ENCODE data around the gene BRMS1.

- TF ChIP-seq TAF1 (IDR thresholded peaks at IDR 0.05; ENCODE audit: low read depth), result no peak
- no peak for TF ChIP-seq FOXM1 (IDR thresholded peaks at IDR 0.05; ENCODE audit: borderline replicate concordance, low read depth)
- no peak for TF ChIP-seq YY1 (IDR thresholded peaks at IDR 0.05; ENCODE audit: low read depth)
- TF ChIP-seq EGR1 (IDR thresholded peaks at IDR 0.05), result no peak
- TF ChIP-seq USF1 (IDR thresholded peaks at IDR 0.05), result no peak
- TF ChIP-seq, protein P1, sequence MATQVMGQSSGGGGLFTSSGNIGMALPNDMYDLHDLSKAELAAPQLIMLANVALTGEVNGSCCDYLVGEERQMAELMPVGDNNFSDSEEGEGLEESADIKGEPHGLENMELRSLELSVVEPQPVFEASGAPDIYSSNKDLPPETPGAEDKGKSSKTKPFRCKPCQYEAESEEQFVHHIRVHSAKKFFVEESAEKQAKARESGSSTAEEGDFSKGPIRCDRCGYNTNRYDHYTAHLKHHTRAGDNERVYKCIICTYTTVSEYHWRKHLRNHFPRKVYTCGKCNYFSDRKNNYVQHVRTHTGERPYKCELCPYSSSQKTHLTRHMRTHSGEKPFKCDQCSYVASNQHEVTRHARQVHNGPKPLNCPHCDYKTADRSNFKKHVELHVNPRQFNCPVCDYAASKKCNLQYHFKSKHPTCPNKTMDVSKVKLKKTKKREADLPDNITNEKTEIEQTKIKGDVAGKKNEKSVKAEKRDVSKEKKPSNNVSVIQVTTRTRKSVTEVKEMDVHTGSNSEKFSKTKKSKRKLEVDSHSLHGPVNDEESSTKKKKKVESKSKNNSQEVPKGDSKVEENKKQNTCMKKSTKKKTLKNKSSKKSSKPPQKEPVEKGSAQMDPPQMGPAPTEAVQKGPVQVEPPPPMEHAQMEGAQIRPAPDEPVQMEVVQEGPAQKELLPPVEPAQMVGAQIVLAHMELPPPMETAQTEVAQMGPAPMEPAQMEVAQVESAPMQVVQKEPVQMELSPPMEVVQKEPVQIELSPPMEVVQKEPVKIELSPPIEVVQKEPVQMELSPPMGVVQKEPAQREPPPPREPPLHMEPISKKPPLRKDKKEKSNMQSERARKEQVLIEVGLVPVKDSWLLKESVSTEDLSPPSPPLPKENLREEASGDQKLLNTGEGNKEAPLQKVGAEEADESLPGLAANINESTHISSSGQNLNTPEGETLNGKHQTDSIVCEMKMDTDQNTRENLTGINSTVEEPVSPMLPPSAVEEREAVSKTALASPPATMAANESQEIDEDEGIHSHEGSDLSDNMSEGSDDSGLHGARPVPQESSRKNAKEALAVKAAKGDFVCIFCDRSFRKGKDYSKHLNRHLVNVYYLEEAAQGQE (IDR thresholded peaks at IDR 0.05; ENCODE audit: low read depth), result no peak
- TF ChIP-seq TCF12 (IDR thresholded peaks at IDR 0.05; ENCODE audit: low read depth), result no peak
- TF ChIP-seq CEBPB (IDR thresholded peaks at IDR 0.05), result no peak
- TF ChIP-seq NFIC (IDR thresholded peaks at IDR 0.05), result no peak
- no peak for TF ChIP-seq ZBTB7A (IDR thresholded peaks at IDR 0.05; ENCODE audit: low read depth)
- no peak for TF ChIP-seq RAD21 (IDR thresholded peaks at IDR 0.05; ENCODE audit: low read depth)
- TF ChIP-seq EP300 (IDR thresholded peaks at IDR 0.05; ENCODE audit: borderline replicate concordance), result no peak
- no peak for TF ChIP-seq CREB1 (IDR thresholded peaks at IDR 0.05; ENCODE audit: low read depth)
- no peak for TF ChIP-seq MAX (IDR thresholded peaks at IDR 0.05)
Measured at GRCh38 chr11:66368484-66368883, 23.6 kb upstream of the BRMS1 start.

Data from Ishikawa (cell line).